ENCODE data around the gene POU6F1.

The POU6F1 gene

GRCh38 chr12:51163795-51164194 lies 54.1 kb downstream of the POU6F1 start:
- no peak for DNase-seq

- DNase-seq: no peak
Observed at GRCh38 chr12:51162217-51162616, 55.6 kb downstream of the POU6F1 start.

- no peak for DNase-seq
Observed at GRCh38 chr12:51160814-51161459, 56.9 kb downstream of the POU6F1 start.

GRCh38 chr12:51156245-51156765 lies 61.6 kb downstream of the POU6F1 start:
- DNase-seq: no peak

- DNase-seq: no peak
Observed at GRCh38 chr12:51152953-51153352, 64.9 kb downstream of the POU6F1 start.

GRCh38 chr12:51150777-51151176 lies 67.1 kb downstream of the POU6F1 start:
- DNase-seq: no peak

- no peak for DNase-seq
Observed at GRCh38 chr12:51147309-51147708, 70.6 kb downstream of the POU6F1 start.

- no peak for DNase-seq
Observed at GRCh38 chr12:51139292-51139844, 78.5 kb downstream of the POU6F1 start.

Data from right kidney (tissue), 1 donor.